NOMO-1 (cell line): Measurements from ENCODE around the gene HDAC8.
"Not testable (repeated sequence)": the region's sequence is repeated elsewhere in the genome, so short reads cannot be mapped to it uniquely, and the experiment has no call there.

Source experiments
- DNase-seq, 2 experiments: peaks; one replicate each; lab custom pipeline; 2025; ENCODE audit not compliant: unreplicated experiment in 2 of 2; lab: John Stamatoyannopoulos, UW

Gene HDAC8

GRCh38 chrX:72466493-72466892, 106.2 kb downstream of the HDAC8 start:
- DNase-seq = no peak

GRCh38 chrX:72465889-72466288, 106.8 kb downstream of the HDAC8 start:
- DNase-seq = no peak

DNA sequence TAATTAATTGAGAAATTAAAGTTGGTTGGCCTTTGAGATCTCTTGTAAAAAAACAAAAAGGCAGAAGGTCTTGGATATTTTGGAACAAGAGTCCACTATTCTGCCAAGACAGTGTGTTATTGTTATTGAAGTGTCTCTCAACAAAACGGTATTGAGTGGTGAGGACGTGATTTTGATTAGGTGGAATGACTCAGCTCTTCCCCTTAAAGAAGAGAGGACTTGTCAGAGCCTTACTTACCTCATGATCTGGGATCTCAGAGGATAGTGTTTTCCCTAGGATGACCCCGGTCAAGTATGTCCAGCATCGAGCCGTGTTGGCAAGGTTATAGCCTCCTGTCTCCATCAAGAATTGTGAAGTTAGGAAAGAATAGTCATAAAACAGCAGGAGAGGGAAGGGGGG, 110.9 kb downstream of the HDAC8 start:
- DNase-seq = no peak

- no peak for DNase-seq
Observed at GRCh38 chrX:72461288-72461687, 111.4 kb downstream of the HDAC8 start.

GRCh38 chrX:72460715-72461114, 111.9 kb downstream of the HDAC8 start:
- no peak for DNase-seq

DNA sequence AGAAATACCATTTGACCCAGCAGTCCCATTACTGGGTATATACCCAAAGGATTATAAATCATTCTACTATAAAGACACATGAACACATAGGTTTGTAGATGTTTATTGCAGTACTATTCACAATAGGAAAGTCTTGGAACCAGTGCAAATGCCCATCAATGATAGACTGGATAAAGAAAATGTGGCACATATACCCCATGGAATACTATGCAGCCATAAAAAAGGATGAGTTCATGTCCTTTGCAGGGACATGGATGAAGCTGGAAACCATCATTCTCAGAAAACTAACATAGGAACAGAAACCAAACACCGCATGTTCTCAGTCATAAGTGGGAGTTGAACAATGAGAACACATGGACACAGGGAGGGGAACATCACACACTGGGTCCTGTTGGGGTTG, 123.6 kb downstream of the HDAC8 start:
- not testable (repeated sequence) for DNase-seq

DNA sequence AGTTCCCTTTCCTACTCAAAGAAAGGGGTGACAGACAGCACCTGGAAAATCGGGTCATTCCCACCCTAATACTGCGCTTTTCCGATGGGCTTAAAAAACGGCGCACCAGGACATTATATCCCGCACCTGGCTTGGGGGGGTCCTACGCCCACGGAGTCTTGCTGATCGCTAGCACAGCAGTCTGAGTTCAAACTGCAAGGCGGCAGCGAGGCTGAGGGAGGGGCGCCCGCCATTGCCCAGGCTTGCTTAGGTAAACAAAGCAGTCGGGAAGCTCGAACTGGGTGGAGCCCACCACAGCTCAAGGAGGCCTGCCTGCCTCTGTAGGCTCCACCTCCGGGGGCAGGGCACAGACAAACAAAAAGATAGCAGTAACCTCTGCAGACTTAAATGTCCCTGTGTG, 131.9 kb downstream of the HDAC8 start:
- not testable (repeated sequence) for DNase-seq

- DNase-seq = no peak
Observed at GRCh38 chrX:72436010-72436409, 136.6 kb downstream of the HDAC8 start.

- no peak for DNase-seq
Observed at GRCh38 chrX:72430405-72430968, 142.2 kb downstream of the HDAC8 start.

- no peak for DNase-seq
Observed at GRCh38 chrX:72421797-72422196, 150.8 kb downstream of the HDAC8 start.

GRCh38 chrX:72409993-72410392, 162.7 kb downstream of the HDAC8 start:
- no peak for DNase-seq

GRCh38 chrX:72408885-72409284, 163.8 kb downstream of the HDAC8 start:
- peak in 1 of 2 experiments; percentile 38 for DNase-seq

- not testable (repeated sequence) for DNase-seq
Observed at GRCh38 chrX:72405136-72405535, 167.5 kb downstream of the HDAC8 start.

DNA sequence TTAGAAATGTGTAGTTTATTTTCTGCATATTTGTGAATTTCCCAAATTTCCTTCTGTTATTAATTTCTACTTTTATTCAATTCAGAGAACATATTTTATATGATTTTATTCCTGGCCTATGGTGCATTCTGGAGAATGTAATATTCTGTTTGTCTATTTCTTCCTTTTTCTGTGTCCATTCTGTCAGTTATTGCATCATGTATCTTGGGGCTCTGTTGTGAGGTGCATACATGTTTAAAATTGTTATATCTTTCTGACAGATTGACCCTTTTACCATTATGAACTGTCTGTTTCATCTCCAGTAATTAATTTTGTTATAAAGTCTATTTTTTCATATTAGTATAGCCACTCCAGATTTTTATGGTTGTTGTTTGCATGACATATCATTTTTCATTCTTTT, 170.0 kb downstream of the HDAC8 start:
- DNase-seq = no peak

GRCh38 chrX:72399816-72400215, 172.8 kb downstream of the HDAC8 start:
- DNase-seq = no peak

- DNase-seq = no peak
Observed at GRCh38 chrX:72396117-72396516, 176.5 kb downstream of the HDAC8 start.

DNA sequence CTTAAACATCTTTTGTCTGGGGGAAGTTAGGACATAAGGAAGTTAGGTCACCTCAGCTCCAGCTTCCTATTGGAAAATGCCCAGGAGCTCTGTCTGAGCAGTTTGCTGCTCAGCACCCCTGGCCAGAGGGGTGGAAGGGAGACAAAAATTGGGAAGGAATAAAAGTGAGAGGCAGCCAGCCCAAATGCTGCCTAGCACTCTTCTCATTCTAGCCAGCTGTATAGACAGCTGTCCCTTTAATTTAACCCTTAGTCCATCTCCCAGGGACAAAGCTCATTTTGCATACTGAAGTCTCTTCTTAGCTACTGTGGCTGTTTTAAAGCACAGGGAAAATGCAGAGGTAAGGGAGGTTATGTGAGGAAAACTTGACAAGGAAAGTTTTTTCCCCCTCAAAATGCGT, 177.4 kb downstream of the HDAC8 start:
- no peak for DNase-seq

DNA sequence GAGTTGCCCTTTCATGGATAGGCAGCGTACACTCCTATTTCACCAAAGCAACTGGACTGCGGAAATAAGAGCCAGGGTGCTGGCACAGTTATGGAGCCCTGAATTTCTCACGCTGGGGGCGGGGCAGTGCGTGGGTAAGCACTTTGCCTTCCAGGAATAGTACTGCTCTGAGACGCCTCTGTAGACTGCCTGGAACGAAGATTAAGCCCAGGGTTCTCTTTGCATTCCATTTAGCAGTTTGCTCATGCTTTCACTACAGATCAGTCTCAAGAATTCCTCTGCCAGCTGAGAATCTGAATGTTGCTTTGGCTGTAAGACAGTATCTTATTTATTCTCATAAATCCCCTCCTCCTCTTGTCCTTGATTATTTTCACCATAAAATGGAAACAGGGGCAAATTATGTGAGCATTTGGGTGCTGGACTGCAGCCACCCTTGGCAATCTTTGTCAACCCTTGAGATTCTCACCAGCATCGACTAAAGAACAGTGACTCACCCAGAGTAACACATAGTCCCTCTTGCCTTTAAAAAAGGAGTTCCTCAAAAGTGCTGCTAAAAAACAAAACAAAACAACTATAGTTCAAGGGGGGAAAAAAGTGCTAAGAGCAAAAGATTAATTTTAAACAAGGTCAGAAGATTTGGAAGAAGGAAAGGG, 178.0 kb downstream of the HDAC8 start:
- peak in 1 of 2 experiments; percentile 27 for DNase-seq

- no peak for DNase-seq
Observed at GRCh38 chrX:72393836-72394517, 178.7 kb downstream of the HDAC8 start.

DNA sequence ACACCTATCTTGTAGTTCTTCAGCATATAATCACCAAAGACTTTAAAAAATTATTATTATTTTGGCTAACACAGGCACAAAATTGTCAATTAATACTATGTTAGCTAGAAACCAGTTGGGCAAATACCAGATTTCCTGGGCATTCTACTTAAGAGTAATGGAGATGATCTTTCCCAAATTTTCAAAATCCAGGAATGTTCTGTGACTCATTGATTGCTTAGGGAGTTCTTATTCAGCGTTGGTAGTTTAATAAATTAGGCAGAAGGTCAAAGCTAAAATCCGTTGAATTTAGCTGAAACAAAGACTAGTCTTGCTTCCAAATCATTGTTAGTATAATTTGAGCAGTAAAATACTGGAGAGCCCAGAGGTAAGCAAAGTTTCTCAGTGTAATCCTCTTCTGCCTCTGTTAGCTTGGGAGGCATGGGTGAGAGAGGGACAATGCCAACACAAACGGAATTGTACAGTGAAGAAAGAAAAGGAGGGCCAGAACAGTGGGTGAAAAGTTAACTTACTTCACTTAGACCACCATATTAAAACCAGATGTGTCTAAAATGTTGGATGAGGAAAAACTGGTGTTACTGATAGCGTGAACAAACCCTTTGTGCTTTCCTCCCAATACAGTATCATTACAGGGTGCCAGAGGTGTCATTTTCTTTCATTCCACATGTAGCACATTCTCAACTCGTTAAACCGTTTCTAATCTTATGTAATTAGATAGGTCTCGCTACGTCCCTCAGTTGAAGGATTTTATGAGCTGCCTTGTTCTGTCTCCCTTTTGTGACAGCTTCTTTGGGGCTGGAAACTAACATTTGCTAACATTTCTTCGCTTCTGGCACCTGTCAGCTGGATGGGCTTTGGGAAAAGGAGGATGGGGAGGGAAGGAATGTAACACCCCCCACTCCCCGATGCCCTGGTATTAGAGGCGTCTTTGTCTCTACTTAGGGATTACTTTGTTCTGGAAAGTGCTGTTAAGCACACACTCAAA, 179.5 kb downstream of the HDAC8 start:
- DNase-seq = no peak

DNA sequence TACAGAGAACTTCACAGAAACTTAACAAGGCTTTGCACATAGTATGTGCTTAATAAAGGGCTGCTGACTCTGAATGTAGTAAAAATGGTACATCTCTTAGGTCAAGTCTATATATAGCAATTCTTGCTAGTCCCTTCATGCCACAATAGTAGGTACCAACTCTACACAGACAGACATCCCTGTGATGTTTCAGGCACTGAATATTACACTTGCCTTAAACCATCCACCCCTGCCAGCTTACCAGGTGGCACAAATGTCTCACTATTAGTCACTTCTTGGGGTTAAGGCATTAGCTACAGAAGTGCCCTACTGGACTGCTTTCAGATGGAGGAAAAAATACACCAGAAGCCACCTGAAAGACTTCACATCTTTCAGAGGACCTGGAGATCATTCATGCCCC, 180.6 kb downstream of the HDAC8 start:
- DNase-seq = no peak
